ENCODE results near the gene NAT16.

DNA sequence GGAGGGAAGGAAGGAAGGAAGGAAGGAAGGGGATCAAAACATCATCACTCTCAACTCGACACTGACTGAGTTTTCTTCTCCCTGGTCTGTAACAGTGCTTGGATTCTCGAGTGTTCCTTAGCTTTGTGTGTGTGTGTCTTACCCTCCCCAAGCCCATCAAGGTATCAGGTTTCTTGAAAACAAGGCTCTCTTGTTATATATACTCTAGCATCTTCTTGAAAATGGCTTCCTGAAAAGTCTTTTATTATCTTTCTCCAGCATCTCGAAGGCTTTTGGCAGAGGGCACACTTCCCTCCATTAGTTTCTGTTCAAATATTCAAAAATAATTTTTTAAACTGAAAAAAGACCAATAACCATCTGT is 39.8 kb downstream of the NAT16 start:
- no peak for TF ChIP-seq POLR2A (IDR thresholded peaks at IDR 0.05; ENCODE audit: control extremely low read depth in 1 of 2, low read depth in 2 of 2, low read length in 2 of 2)
- no peak for TF ChIP-seq TAF7 (optimal IDR thresholded peaks at IDR 0.05; ENCODE audit: borderline replicate concordance, low read depth, low read length)
- TF ChIP-seq EP300 (IDR thresholded peaks at IDR 0.05; ENCODE audit: borderline replicate concordance in 1 of 2, low read depth in 2 of 2, low read length in 2 of 2): no peak
- no peak for TF ChIP-seq BRCA1 (IDR thresholded peaks at IDR 0.05; ENCODE audit: low read depth, low read length)
- no peak for TF ChIP-seq SIN3A (conservative IDR thresholded peaks at IDR 0.05 in 1 of 2, IDR thresholded peaks at IDR 0.05 in 1 of 2; ENCODE audit: low read depth in 1 of 2, low read length in 2 of 2)
- no peak for TF ChIP-seq RAD21 (IDR thresholded peaks at IDR 0.05 in 1 of 2, conservative IDR thresholded peaks at IDR 0.05 in 1 of 2; ENCODE audit: low read depth in 2 of 2, low read length in 2 of 2)
- TF ChIP-seq RBBP5 (IDR thresholded peaks at IDR 0.05; ENCODE audit: borderline replicate concordance, low read depth, low read length): no peak
- TF ChIP-seq, protein P1, sequence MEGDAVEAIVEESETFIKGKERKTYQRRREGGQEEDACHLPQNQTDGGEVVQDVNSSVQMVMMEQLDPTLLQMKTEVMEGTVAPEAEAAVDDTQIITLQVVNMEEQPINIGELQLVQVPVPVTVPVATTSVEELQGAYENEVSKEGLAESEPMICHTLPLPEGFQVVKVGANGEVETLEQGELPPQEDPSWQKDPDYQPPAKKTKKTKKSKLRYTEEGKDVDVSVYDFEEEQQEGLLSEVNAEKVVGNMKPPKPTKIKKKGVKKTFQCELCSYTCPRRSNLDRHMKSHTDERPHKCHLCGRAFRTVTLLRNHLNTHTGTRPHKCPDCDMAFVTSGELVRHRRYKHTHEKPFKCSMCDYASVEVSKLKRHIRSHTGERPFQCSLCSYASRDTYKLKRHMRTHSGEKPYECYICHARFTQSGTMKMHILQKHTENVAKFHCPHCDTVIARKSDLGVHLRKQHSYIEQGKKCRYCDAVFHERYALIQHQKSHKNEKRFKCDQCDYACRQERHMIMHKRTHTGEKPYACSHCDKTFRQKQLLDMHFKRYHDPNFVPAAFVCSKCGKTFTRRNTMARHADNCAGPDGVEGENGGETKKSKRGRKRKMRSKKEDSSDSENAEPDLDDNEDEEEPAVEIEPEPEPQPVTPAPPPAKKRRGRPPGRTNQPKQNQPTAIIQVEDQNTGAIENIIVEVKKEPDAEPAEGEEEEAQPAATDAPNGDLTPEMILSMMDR (IDR thresholded peaks at IDR 0.05; ENCODE audit: control extremely low read depth in 1 of 3, insufficient read depth in 1 of 3, low read depth in 1 of 3, low read length in 3 of 3): no peak
- TF ChIP-seq SP1 (IDR thresholded peaks at IDR 0.05; ENCODE audit: low read depth, low read length): no peak
- no peak for TF ChIP-seq POLR2AphosphoS5 (IDR thresholded peaks at IDR 0.05; ENCODE audit: low read depth, low read length)
- no peak for TF ChIP-seq JUND (IDR thresholded peaks at IDR 0.05; ENCODE audit: low read length)
- TF ChIP-seq, protein P2, sequence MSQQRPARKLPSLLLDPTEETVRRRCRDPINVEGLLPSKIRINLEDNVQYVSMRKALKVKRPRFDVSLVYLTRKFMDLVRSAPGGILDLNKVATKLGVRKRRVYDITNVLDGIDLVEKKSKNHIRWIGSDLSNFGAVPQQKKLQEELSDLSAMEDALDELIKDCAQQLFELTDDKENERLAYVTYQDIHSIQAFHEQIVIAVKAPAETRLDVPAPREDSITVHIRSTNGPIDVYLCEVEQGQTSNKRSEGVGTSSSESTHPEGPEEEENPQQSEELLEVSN (IDR thresholded peaks at IDR 0.05): no peak
- no peak for TF ChIP-seq GTF2F1 (IDR thresholded peaks at IDR 0.05; ENCODE audit: borderline replicate concordance, low read depth, low read length)
- TF ChIP-seq, protein P3, sequence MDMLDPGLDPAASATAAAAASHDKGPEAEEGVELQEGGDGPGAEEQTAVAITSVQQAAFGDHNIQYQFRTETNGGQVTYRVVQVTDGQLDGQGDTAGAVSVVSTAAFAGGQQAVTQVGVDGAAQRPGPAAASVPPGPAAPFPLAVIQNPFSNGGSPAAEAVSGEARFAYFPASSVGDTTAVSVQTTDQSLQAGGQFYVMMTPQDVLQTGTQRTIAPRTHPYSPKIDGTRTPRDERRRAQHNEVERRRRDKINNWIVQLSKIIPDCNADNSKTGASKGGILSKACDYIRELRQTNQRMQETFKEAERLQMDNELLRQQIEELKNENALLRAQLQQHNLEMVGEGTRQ (IDR thresholded peaks at IDR 0.05; ENCODE audit: low read length): no peak

Measured in H1 (cell line).